HG02870 (cell line): ENCODE results near the gene MOBP.

Experiments used
- ATAC-seq: cut with Tn5 transposase; IDR thresholded peaks from one replicate; pipeline ENCODE4 v1.9.1; 2021; ENCODE audit warnings: mild to moderate bottlenecking, moderate library complexity; ENCODE audit not compliant: unreplicated experiment

The MOBP gene

DNA sequence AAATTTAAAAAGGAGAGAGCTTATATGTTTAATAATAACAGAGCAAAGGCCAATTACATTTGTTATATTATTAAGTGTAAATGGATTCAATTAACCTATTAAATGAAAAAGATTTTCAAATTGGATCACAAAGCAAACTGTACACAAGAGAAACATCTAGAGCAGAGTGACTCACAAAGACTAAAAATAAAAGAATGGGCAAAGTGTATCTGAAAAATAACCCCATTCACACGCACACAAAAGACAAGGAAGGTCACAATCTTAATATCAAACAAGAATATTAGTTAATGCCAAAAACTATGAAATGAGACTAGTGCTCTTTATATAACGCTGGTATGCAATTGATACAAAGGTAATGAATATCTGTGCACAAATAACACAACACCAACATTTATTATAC, 65.7 kb downstream of the MOBP start:
- no peak for ATAC-seq

DNA sequence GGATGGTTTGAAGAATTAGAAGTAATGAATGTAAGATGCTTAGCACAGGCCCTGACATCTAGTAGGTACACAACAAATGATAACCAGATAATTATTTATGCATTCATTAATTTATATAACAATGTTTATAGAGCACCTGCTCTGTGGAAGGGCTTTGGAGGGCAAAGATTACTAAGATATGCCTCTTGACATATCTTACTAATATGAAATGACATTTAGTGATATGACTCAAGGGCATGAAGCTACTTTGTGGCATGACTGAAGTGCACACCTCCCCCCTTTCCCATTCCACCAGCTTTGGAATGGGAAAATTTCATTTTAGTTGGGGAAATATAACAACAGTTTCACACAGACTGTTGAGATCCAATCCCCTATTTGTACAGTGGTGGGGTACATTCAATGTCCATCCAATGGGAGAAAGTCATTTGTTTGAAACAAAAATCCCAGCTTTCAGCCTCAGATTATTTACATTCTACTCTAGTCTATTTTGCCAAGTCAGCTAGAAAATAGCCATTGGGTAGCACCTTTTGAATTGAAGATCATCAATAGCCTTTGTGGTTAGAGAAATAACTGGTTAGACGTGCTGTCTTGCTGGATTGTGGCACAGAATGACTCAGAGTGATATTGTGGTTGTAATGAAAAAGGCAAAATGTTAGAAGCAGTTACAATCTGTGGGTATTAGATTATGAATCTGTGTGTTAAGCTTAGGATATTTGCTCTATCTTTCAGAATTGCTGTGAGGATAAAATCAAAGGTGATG, 72.9 kb downstream of the MOBP start:
- ATAC-seq, result no peak

DNA sequence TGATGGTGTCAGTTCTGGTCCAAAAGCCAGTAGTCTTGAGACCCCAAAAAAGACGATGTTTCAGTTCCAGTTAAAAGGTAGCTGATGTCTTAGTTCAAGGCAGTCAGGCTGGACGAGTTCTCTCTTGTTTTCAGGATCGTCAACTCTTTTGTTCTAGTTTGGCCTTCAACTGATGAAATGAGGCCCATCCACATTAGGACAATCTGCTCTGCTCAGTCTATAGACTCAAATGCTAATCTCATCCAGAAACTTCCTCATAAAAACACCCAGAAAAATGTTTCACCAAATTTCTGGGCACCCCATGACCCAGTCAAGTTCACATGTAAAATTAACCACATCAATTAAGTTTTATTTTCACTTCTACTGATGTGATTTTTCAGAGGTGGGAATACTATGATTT, 74.0 kb downstream of the MOBP start:
- ATAC-seq, result no peak

DNA sequence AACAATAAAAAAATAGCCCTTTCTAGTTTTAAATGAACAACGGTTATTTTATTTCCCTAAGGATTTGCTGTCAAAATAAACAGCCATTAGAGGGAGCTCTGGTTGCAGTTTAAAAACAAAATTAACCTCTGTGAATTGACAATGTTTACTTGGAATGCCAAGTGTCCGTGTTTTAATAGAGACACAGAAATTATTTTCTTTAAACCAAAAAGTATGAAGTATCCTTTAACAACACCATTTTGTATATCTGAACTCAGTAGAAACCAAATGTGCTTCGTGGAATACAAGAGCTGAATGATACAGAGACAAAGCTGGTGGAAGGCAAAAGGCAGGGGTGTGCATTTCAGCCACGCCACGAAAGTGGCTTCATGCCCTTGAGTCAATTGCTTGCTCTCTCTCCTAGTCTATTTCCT, 74.4 kb downstream of the MOBP start:
- no peak for ATAC-seq

DNA sequence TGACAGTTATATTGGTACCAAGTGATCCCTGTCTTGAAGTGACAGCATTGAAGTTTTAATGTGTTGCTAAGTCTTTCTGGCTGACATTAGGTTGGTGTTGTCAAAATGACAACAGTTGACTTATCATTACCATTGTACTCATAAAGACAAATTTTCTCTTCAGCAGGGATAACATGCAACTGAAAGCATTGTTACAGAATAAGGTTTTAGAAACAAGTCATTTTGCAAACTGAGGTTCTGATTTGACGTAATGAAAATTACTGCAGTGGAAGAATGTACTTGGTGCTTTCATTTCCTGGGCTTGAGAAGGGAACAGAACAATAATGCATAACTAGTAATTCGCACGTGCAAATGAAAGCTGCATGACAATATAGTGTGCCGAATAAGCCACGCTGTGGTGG, 75.1 kb downstream of the MOBP start:
- ATAC-seq, result peak; percentile 66

DNA sequence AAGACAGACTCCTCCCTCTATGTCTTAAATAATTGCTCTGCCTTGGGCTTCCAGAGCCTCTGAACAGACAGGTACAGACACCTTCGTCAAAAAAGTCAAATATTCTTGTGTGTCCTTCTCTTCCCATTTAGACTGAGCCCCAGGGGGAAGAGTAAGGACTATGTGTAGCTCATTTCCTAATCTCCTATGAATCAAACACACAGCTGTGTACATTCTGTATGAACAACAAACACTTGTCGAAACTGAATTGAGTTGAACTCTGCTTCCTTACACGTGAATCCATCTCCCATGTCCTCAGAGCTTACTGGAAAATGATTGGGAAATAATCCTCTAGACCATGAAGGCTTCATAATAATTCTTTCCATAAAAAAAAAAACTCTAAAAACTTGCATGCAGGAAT, 80.8 kb downstream of the MOBP start:
- no peak for ATAC-seq

DNA sequence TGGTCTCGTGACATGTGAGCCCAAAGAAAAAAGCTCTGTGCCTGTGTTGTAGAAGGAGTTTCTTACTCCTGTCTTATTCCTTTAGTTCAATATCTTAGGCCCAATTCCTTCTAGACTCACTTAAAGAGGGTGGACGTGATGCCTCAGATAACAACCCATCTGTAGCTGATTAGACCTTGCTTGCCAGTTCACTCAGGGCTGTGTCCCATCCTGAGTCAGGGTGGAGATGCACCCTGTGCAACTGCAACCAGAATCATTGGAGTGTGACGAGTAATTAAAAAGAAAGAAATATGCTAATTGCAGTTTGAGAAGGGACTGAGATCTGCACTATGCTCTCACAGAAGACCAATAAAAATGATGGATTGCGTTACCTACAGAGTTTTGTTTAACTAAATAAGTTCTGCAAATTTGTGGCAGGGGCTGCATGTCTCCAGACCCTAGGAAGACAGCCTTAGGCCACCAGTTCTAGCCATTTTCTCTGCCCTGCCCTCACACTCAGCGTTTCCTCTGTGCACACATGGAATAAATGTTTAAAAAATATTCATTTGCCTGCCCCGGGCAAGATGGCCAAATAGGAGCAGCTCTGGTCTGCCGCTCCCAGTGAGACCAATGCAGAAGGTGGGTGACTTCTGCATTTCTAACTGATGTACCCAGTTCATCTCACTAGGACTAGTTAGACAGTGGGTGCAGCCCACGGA, 83.0 kb downstream of the MOBP start:
- ATAC-seq, result no peak
